ENCODE data around the gene TLX2. TPM values are rescaled to one million over a fixed set of nuclear protein-coding genes. Genes with fewer than 3 reads are reported as not detected.

The TLX2 gene
- total and polyA plus RNA-seq, 4 donors = not detected

DNA sequence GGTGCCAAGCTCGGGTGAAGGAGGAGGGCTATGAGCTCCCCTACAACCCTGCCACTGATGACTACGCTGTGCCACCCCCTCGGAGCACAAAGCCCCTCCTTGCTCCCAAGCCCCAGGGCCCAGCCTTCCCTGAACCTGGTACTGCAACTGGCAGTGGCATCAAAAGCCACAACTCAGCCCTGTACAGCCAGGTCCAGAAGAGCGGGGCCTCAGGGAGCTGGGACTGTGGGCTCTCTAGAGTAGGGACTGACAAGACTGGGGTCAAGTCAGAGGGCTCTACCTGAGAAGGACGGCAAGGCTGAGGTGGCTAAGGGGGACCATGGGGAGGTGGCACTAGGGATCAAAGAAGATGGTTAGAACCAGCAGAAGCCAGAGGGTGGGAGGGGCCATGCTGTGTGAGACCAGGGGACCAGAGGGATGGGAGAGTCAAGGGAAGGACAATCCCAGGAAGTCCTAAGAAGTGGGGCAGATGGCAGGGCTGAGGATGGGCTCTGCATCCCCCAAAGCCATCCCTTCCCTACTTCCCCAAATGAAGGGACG, 42.7 kb downstream of the TLX2 start (continued):
- no peak for TF ChIP-seq NR2F2 (IDR thresholded peaks at IDR 0.05)

DNA sequence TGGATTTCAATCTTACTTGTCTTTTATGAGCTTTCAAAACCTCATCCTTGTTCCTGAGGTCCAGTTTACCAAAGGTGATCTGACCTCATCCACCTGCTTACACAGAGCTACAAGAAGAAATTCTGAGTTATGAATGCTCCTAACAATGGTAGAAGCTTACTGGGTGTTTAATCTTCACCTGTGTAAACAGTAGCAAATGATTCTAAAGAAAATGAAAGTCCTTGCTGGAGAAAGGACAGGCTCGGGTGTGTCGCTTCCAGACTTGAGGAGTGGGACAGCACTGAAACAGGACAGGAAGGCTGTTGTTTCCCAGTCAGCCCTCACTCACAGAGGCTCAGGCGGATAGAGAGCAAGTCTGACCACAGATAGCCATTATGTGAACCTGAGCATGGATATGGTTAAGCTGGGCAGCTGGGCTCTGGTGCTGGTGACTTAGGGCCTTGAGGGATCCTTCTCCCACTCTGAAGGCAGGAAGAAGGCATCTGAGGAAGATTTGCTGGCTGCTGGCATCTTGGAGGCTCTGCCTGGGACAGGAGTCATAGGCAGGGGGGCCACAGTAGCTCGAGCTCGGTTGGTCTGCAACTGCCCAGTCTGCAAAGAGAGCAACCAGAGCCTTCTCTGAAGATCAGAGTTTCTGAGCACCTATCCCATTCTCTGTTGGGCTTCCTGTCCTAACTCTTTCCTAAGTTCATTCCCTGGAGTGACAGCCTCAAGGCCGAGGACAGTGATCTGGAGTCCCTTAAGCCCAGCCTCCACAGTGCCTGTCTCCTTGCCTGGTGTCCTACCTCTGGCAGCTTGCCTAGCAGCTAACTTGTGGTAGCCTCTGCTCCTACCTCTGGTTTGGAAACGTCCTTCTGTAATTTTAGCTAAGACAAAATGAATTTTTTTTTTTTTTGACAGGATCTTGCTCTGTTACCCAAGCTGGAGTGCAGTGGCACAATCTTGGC, 44.3 kb downstream of the TLX2 start:
- Histone ChIP-seq H3K9me3 (ENCODE audit: control insufficient read depth in 4 of 4, low read length in 3 of 4) (no peaks in the 10 kb centered on the region), H3K4me3 (ENCODE audit: low read depth in 1 of 3, low read length in 3 of 3) (no peak overlapping the region), H3K36me3 (ENCODE audit: control insufficient read depth in 4 of 4, insufficient read depth in 3 of 4, low read depth in 1 of 4, low read length in 3 of 4) (no peaks in the 10 kb centered on the region), H3K9ac (ENCODE audit: low read depth in 1 of 2, low read length in 2 of 2) (no peak overlapping the region), H3K4me1 (ENCODE audit: control insufficient read depth in 4 of 4, insufficient read depth in 4 of 4, low read length in 3 of 4) (peaks cover 0 to 4% (median 2%) of the 10 kb centered on the region in 4 donors), H3K27me3 (ENCODE audit: control insufficient read depth in 4 of 4, insufficient read depth in 4 of 4, low read length in 3 of 4) (no peaks in the 10 kb centered on the region), H3K27ac (ENCODE audit: low read depth in 1 of 2, low read length in 2 of 2) (no peak overlapping the region)
- 73% methylated on average over 7 of the region's 7 CpGs for WGBS
- TF ChIP-seq FOXA2 (IDR thresholded peaks at IDR 0.05) = no peak
- TF ChIP-seq, protein P1, sequence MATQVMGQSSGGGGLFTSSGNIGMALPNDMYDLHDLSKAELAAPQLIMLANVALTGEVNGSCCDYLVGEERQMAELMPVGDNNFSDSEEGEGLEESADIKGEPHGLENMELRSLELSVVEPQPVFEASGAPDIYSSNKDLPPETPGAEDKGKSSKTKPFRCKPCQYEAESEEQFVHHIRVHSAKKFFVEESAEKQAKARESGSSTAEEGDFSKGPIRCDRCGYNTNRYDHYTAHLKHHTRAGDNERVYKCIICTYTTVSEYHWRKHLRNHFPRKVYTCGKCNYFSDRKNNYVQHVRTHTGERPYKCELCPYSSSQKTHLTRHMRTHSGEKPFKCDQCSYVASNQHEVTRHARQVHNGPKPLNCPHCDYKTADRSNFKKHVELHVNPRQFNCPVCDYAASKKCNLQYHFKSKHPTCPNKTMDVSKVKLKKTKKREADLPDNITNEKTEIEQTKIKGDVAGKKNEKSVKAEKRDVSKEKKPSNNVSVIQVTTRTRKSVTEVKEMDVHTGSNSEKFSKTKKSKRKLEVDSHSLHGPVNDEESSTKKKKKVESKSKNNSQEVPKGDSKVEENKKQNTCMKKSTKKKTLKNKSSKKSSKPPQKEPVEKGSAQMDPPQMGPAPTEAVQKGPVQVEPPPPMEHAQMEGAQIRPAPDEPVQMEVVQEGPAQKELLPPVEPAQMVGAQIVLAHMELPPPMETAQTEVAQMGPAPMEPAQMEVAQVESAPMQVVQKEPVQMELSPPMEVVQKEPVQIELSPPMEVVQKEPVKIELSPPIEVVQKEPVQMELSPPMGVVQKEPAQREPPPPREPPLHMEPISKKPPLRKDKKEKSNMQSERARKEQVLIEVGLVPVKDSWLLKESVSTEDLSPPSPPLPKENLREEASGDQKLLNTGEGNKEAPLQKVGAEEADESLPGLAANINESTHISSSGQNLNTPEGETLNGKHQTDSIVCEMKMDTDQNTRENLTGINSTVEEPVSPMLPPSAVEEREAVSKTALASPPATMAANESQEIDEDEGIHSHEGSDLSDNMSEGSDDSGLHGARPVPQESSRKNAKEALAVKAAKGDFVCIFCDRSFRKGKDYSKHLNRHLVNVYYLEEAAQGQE (IDR thresholded peaks at IDR 0.05) = no peak
- TF ChIP-seq, protein P2, sequence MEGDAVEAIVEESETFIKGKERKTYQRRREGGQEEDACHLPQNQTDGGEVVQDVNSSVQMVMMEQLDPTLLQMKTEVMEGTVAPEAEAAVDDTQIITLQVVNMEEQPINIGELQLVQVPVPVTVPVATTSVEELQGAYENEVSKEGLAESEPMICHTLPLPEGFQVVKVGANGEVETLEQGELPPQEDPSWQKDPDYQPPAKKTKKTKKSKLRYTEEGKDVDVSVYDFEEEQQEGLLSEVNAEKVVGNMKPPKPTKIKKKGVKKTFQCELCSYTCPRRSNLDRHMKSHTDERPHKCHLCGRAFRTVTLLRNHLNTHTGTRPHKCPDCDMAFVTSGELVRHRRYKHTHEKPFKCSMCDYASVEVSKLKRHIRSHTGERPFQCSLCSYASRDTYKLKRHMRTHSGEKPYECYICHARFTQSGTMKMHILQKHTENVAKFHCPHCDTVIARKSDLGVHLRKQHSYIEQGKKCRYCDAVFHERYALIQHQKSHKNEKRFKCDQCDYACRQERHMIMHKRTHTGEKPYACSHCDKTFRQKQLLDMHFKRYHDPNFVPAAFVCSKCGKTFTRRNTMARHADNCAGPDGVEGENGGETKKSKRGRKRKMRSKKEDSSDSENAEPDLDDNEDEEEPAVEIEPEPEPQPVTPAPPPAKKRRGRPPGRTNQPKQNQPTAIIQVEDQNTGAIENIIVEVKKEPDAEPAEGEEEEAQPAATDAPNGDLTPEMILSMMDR (IDR thresholded peaks at IDR 0.05; ENCODE audit: low read depth, low read length, missing input control) = no peak
- TF ChIP-seq, protein P3, sequence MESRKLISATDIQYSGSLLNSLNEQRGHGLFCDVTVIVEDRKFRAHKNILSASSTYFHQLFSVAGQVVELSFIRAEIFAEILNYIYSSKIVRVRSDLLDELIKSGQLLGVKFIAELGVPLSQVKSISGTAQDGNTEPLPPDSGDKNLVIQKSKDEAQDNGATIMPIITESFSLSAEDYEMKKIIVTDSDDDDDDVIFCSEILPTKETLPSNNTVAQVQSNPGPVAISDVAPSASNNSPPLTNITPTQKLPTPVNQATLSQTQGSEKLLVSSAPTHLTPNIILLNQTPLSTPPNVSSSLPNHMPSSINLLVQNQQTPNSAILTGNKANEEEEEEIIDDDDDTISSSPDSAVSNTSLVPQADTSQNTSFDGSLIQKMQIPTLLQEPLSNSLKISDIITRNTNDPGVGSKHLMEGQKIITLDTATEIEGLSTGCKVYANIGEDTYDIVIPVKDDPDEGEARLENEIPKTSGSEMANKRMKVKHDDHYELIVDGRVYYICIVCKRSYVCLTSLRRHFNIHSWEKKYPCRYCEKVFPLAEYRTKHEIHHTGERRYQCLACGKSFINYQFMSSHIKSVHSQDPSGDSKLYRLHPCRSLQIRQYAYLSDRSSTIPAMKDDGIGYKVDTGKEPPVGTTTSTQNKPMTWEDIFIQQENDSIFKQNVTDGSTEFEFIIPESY (IDR thresholded peaks at IDR 0.05) = no peak
- DNase-seq (ENCODE audit: low spot score) = no peak

DNA sequence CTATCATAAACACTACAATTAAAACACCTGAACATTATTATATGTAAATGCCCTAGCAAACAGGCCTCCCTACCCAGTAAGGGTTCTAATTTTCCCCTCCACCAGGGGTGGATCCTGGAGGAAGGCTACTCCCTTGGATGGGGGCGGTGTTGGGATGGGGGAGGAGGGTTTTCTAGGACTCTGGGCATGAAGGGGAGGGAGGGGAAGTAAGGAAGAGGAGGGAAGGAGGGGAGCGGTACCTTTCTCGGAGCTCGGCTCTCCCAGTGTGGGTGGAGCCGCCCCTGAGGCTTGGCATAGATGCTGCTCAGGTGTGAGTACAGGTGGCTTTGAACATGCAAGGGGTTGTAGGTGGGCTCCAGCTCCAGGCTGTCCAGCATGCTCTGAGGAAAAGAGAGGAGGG, 45.7 kb downstream of the TLX2 start:
- DNase-seq (ENCODE audit: low spot score) = no peak
- Histone ChIP-seq H3K27me3 (ENCODE audit: control insufficient read depth in 4 of 4, insufficient read depth in 4 of 4, low read length in 3 of 4) (no peaks in the 10 kb centered on the region), H3K4me1 (ENCODE audit: control insufficient read depth in 4 of 4, insufficient read depth in 4 of 4, low read length in 3 of 4) (peaks cover 0 to 1% (median 0%) of the 10 kb centered on the region in 4 donors), H3K27ac (ENCODE audit: low read depth in 1 of 2, low read length in 2 of 2) (no peak overlapping the region), H3K9me3 (ENCODE audit: control insufficient read depth in 4 of 4, low read length in 3 of 4) (no peaks in the 10 kb centered on the region), H3K9ac (ENCODE audit: low read depth in 1 of 2, low read length in 2 of 2) (no peak overlapping the region), H3K36me3 (ENCODE audit: control insufficient read depth in 4 of 4, insufficient read depth in 3 of 4, low read depth in 1 of 4, low read length in 3 of 4) (no peaks in the 10 kb centered on the region), H3K4me3 (ENCODE audit: low read depth in 1 of 3, low read length in 3 of 3) (no peak overlapping the region)
- TF ChIP-seq, protein P1 (IDR thresholded peaks at IDR 0.05) = no peak
- TF ChIP-seq SP1 (IDR thresholded peaks at IDR 0.05) (no peak), TAF1 (conservative IDR thresholded peaks at IDR 0.05) (no peak), JUND (IDR thresholded peaks at IDR 0.05) (no peak), FOXA1 (IDR thresholded peaks at IDR 0.05) (no peak), EGR1 (IDR thresholded peaks at IDR 0.05; ENCODE audit: low read depth in 2 of 2) (no peak), RAD21 (IDR thresholded peaks at IDR 0.05) (no peak), NR2F2 (IDR thresholded peaks at IDR 0.05) (no peak), GABPA (IDR thresholded peaks at IDR 0.05 in 1 of 2, conservative IDR thresholded peaks at IDR 0.05 in 1 of 2) (no peak), RXRA (IDR thresholded peaks at IDR 0.05) (no peak)
- WGBS = 54% methylated on average over 5 of the region's 5 CpGs

All from liver (tissue), 9 donors.